ENCODE data around the gene DEF6. TPM values are rescaled to one million over a fixed set of nuclear protein-coding genes. Genes with fewer than 3 reads are reported as not detected.

The DEF6 gene
- total RNA-seq, 4 donors from 2014 or later, result 0.78 to 4.6 (median 4.3) TPM

GRCh38 chr6:35253249-35253648 is 44.4 kb upstream of the DEF6 start:
- peaks cover 2 to 90% (median 12%) of the 10 kb centered on the region in 3 donors for H3K4me1 ChIP-seq
- WGBS, 2 donors (ENCODE audit: low coverage in 1 of 2), result 100% methylated on average over 1 of the region's 1 CpG
- no peak overlapping the region for H3K27ac ChIP-seq
- no peak for ATAC-seq
- H3K9me3 ChIP-seq, result no peaks in the 10 kb centered on the region
- no peaks in the 10 kb centered on the region for H3K36me3 ChIP-seq
- H3K4me3 ChIP-seq, result no peak overlapping the region
- TF ChIP-seq EP300 (IDR thresholded peaks at IDR 0.05), result no peak
- no peak for TF ChIP-seq POLR2A (IDR thresholded peaks at IDR 0.05)
- no peak for TF ChIP-seq CTCF (IDR thresholded peaks at IDR 0.05)
- no peak for TF ChIP-seq POLR2AphosphoS5 (IDR thresholded peaks at IDR 0.05)
- no peaks in the 10 kb centered on the region for H3K27me3 ChIP-seq

GRCh38 chr6:35258336-35258735 is 39.3 kb upstream of the DEF6 start:
- H3K27me3 ChIP-seq, result no peaks in the 10 kb centered on the region
- peak overlapping the region; percentile 86 to 88 for H3K4me3 ChIP-seq
- H3K36me3 ChIP-seq, result no peaks in the 10 kb centered on the region
- no peak for TF ChIP-seq POLR2A (IDR thresholded peaks at IDR 0.05)
- no peak for TF ChIP-seq EP300 (IDR thresholded peaks at IDR 0.05)
- no peak for TF ChIP-seq CTCF (IDR thresholded peaks at IDR 0.05)
- TF ChIP-seq POLR2AphosphoS5 (IDR thresholded peaks at IDR 0.05), result no peak
- no peaks in the 10 kb centered on the region for H3K9me3 ChIP-seq
- peaks cover under 1 to 83% (median 5%) of the 10 kb centered on the region in 3 donors for H3K4me1 ChIP-seq
- no peak for ATAC-seq
- 0 to 23% methylated on average over 5 to 7 of the region's 7 CpGs for WGBS, 2 donors (ENCODE audit: low coverage in 1 of 2)
- H3K27ac ChIP-seq, result peak overlapping the region; percentile 93 to 100 (median 98)

- 0% methylated on average over 11 of the region's 20 CpGs; no CpG with 5 or more reads in 1 of the 2 donors for WGBS, 2 donors (ENCODE audit: low coverage in 1 of 2)
- Histone ChIP-seq H3K9me3 (no peaks in the 10 kb centered on the region), H3K36me3 (no peaks in the 10 kb centered on the region), H3K27me3 (no peaks in the 10 kb centered on the region), H3K4me3 (peak overlapping the region; percentile 86 to 88), H3K27ac (peak overlapping the region; percentile 93 to 100 (median 98)), H3K4me1 (peaks cover 0 to 83% (median 5%) of the 10 kb centered on the region in 3 donors)
- TF ChIP-seq CTCF (IDR thresholded peaks at IDR 0.05) (peak in 3 of 4 experiments; percentile 8 to 21 (median 13)), POLR2A (IDR thresholded peaks at IDR 0.05) (no peak), POLR2AphosphoS5 (IDR thresholded peaks at IDR 0.05) (no peak), EP300 (IDR thresholded peaks at IDR 0.05) (no peak)
- peak; percentile 16 for ATAC-seq
Observed at GRCh38 chr6:35258858-35259193, 38.8 kb upstream of the DEF6 start.

- WGBS, 2 donors (ENCODE audit: low coverage in 1 of 2), result 0% methylated on average over 3 to 5 of the region's 82 CpGs
- Histone ChIP-seq H3K36me3 (no peaks in the 10 kb centered on the region), H3K9me3 (no peaks in the 10 kb centered on the region), H3K4me1 (peaks cover 0 to 84% (median 5%) of the 10 kb centered on the region in 3 donors), H3K27ac (peak within 1 kb of the TSS; percentile 93 to 100 (median 98)), H3K4me3 (peak within 1 kb of the TSS; percentile 86 to 88), H3K27me3 (no peaks in the 10 kb centered on the region)
- peak; percentile 96 for ATAC-seq
- TF ChIP-seq EP300 (IDR thresholded peaks at IDR 0.05) (peak; percentile 18), POLR2AphosphoS5 (IDR thresholded peaks at IDR 0.05) (peak; percentile 80), CTCF (IDR thresholded peaks at IDR 0.05) (peak in 2 of 4 experiments; percentile 52 to 71), POLR2A (IDR thresholded peaks at IDR 0.05) (peak; percentile 56 to 75)
Observed at GRCh38 chr6:35259194-35259947, 38.2 kb upstream of the DEF6 start, which contains the start of gene ZNF76. Gene ZNF76 (plus strand): TSS chr6:35259735. CDS start chr6:35281152, 21,417 bp downstream.
